Mesodermal cell (in vitro differentiated cells): ENCODE data around the gene CYRIA. TPM values are rescaled to one million over a fixed set of nuclear protein-coding genes. Genes with fewer than 3 reads are reported as not detected.

Source experiments
- H3K27ac ChIP-seq: 2 replicates; pipeline ENCODE4 v1.7.0; 2013; ENCODE audit warnings: mild to moderate bottlenecking, low read depth, low read length, moderate library complexity; ENCODE audit not compliant: severe bottlenecking
- H3K36me3 ChIP-seq: 2 replicates; pipeline ENCODE4 v1.7.1; 2013; ENCODE audit warnings: mild to moderate bottlenecking, low read length, moderate library complexity; ENCODE audit not compliant: control insufficient read depth, insufficient read depth
- H3K4me1 ChIP-seq: one replicate; pipeline ENCODE4 v1.7.1; 2013; ENCODE audit warnings: mild to moderate bottlenecking, low read length; ENCODE audit not compliant: insufficient read depth, control insufficient read depth, poor library complexity, severe bottlenecking
- H3K4me3 ChIP-seq: 2 replicates; pipeline ENCODE4 v1.7.0; 2013; ENCODE audit warnings: low read length, control low read depth, mild to moderate bottlenecking; ENCODE audit not compliant: insufficient read depth, poor library complexity, severe bottlenecking; ENCODE audit errors: extremely low read depth
- H3K9me3 ChIP-seq: 2 replicates; pipeline ENCODE4 v1.7.1; 2013; ENCODE audit warnings: mild to moderate bottlenecking, low read length, moderate library complexity; ENCODE audit not compliant: control insufficient read depth
- WGBS, 2 experiments: methylation state at CpG; one replicate each; pipeline ENCODE4 v1.1.5; 2013; ENCODE audit warnings: missing lambda C conversion rate in 2 of 2; ENCODE audit not compliant: insufficient coverage in 2 of 2; 5-methylcytosine and 5-hydroxymethylcytosine counted together
- polyA plus RNA-seq, 2 experiments: library from polyadenylated mRNA; stranded (reverse); fragments of 50-300 nt; gene quantifications; one replicate each; pipeline ENCODE4 v1.2.3, GENCODE V29; 2013

Gene CYRIA
- 15.8 TPM for polyA plus RNA-seq (2013, experiment 1 of 2)
- 13.4 TPM for polyA plus RNA-seq (2013, experiment 2 of 2)

GRCh38 chr2:16665748-16666448, at the start of gene CYRIA:
Gene CYRIA (minus strand): TSS chr2:16665834. CDS start chr2:16588119, 77,715 bp downstream.
- no peaks in the 10 kb centered on the region for H3K9me3 ChIP-seq
- no peaks in the 10 kb centered on the region for H3K36me3 ChIP-seq
- peak within 1 kb of the TSS; percentile 3 for H3K27ac ChIP-seq
- 8 to 13% methylated on average over 6 to 12 of the region's 54 CpGs for WGBS, 2 experiments
- peaks cover 16% of the 10 kb centered on the region for H3K4me1 ChIP-seq
- H3K4me3 ChIP-seq, result peak within 1 kb of the TSS; percentile 42

- no peaks in the 10 kb centered on the region for H3K36me3 ChIP-seq
- H3K4me1 ChIP-seq, result peaks cover 5% of the 10 kb centered on the region
- no peak overlapping the region for H3K4me3 ChIP-seq
- H3K9me3 ChIP-seq, result no peaks in the 10 kb centered on the region
- H3K27ac ChIP-seq, result no peak overlapping the region
- 95 to 96% methylated on average over 5 of the region's 5 CpGs for whole genome bisulfite sequencing, 2 experiments
Observed at GRCh38 chr2:16713011-16713423, 47.4 kb upstream of the CYRIA start.

GRCh38 chr2:16709769-16710168, 44.1 kb upstream of the CYRIA start:
- WGBS, 2 experiments, result 100% methylated on average over 1 of the region's 2 CpGs; no CpG with 5 or more reads in 1 of the 2 experiments
- Histone ChIP-seq H3K36me3 (no peaks in the 10 kb centered on the region), H3K4me3 (no peak overlapping the region), H3K9me3 (no peaks in the 10 kb centered on the region), H3K4me1 (no peaks in the 10 kb centered on the region), H3K27ac (no peak overlapping the region)

- Histone ChIP-seq H3K36me3 (no peaks in the 10 kb centered on the region), H3K4me3 (no peak overlapping the region), H3K4me1 (no peaks in the 10 kb centered on the region), H3K27ac (no peak overlapping the region), H3K9me3 (no peaks in the 10 kb centered on the region)
- 80 to 86% methylated on average over 1 to 2 of the region's 2 CpGs for WGBS, 2 experiments
Observed at GRCh38 chr2:16708173-16708572, 42.5 kb upstream of the CYRIA start.

- H3K36me3 ChIP-seq, result no peaks in the 10 kb centered on the region
- no peak overlapping the region for H3K27ac ChIP-seq
- H3K4me1 ChIP-seq, result no peaks in the 10 kb centered on the region
- H3K4me3 ChIP-seq, result no peak overlapping the region
- no peaks in the 10 kb centered on the region for H3K9me3 ChIP-seq
- WGBS, 2 experiments, result 78 to 88% methylated on average over 2 to 3 of the region's 5 CpGs
Observed at GRCh38 chr2:16707014-16707623, 41.5 kb upstream of the CYRIA start.

GRCh38 chr2:16700551-16701259, 35.1 kb upstream of the CYRIA start:
- WGBS, 2 experiments, result 91% methylated on average over 9 to 10 of the region's 11 CpGs
- Histone ChIP-seq H3K4me3 (no peak overlapping the region), H3K9me3 (no peaks in the 10 kb centered on the region), H3K36me3 (no peaks in the 10 kb centered on the region), H3K4me1 (no peaks in the 10 kb centered on the region), H3K27ac (no peak overlapping the region)

GRCh38 chr2:16693854-16694253, 28.2 kb upstream of the CYRIA start:
- 83 to 100% methylated on average over 1 of the region's 4 CpGs for WGBS, 2 experiments
- Histone ChIP-seq H3K4me1 (no peaks in the 10 kb centered on the region), H3K27ac (no peak overlapping the region), H3K4me3 (no peak overlapping the region), H3K9me3 (no peaks in the 10 kb centered on the region), H3K36me3 (no peaks in the 10 kb centered on the region)

GRCh38 chr2:16691261-16691660, 25.6 kb upstream of the CYRIA start:
- WGBS, 2 experiments, result 50 to 88% methylated on average over 1 to 6 of the region's 7 CpGs
- Histone ChIP-seq H3K36me3 (no peaks in the 10 kb centered on the region), H3K4me1 (no peaks in the 10 kb centered on the region), H3K4me3 (no peak overlapping the region), H3K27ac (no peak overlapping the region), H3K9me3 (no peaks in the 10 kb centered on the region)

- Histone ChIP-seq H3K27ac (no peak overlapping the region), H3K9me3 (no peaks in the 10 kb centered on the region), H3K4me1 (no peaks in the 10 kb centered on the region), H3K36me3 (no peaks in the 10 kb centered on the region), H3K4me3 (no peak overlapping the region)
- 94 to 100% methylated on average over 3 of the region's 4 CpGs for WGBS, 2 experiments
Observed at GRCh38 chr2:16687955-16688354, 22.3 kb upstream of the CYRIA start.

- Histone ChIP-seq H3K4me1 (no peaks in the 10 kb centered on the region), H3K9me3 (no peaks in the 10 kb centered on the region), H3K4me3 (no peak overlapping the region), H3K27ac (no peak overlapping the region), H3K36me3 (no peaks in the 10 kb centered on the region)
- WGBS, 2 experiments, result 89 to 100% methylated on average over 1 of the region's 1 CpG
Observed at GRCh38 chr2:16687222-16687621, 21.6 kb upstream of the CYRIA start.
